ENCODE data around the gene GALNT13.

The GALNT13 gene

DNA sequence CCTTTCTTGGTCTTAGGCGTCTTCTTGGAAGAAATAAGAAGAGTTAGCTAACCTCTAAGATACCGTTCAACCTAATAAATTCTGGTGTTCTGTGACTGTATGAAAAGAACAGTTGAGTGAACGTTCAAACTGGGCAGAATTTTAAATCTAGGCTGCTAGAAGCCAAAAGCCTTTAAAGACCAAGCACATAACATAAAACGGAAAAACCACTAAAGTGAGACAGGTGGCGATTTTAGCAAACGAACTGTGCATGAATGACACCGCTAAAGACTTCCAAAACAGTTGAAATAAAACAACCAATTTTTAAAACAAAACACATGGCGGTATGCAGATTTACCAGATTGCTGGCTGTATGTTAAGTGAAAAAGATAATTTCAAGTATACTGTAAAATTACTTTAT lies 73.1 kb downstream of the GALNT13 start:
- DNase-seq (ENCODE audit: low read depth in 2 of 2) = no peak

DNA sequence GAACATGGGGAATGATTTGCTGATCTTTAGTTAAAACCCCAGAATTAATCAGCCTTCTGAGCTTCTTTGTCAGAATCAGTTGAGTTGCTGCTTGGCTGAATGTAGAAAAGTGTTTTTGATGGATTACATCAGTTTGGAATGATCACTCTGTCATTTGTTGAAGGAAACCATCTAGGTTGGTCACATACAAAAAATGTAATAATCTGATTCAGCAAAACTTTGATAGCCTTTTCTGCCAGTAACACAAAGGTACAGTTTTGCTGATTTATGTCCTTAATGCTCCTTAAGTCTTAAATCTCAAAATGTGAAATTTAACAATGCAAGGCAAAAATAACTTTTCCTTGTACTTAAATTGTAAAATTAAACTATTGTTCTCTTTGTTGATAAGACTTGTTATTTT lies 74.3 kb downstream of the GALNT13 start:
- no peak for DNase-seq (ENCODE audit: low read depth in 2 of 2)

DNA sequence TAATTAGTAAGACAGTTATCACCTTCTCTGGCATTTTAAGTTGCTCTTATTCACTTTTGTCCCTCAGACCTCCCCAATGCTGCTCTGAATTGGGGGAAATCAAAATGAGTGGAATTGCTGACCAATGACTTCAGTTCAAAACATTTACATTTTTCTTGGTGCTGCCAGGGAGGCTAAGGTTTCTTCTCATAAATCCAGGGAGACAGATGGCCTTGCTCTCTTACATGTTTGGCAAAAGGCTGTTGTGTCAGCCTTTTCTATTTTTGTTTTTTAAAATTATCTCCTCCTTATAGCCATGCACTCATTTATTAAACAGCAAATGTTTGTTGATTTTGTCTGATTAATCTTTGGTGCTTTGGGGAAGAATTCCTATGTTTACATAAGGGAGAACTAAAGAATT lies 82.0 kb downstream of the GALNT13 start:
- DNase-seq (ENCODE audit: low read depth in 2 of 2) = no peak

DNA sequence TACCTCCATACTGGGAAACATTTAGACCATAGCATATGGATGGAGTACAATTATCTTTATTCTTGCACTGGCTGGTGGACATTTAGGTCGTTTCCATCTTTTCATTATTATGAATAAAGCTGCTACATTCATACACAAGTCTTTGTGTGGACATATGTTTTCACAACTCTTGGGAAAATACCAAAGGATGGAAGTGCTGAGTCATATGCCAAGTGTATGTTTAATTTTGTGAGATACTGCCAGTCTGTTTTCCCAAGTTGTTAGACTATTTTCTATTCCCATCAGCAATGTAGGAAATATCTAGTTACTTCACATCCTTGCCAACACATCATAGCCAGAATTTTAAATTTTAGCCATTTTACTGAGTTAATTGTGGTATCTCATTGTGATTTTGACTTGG lies 91.5 kb downstream of the GALNT13 start:
- no peak for DNase-seq (ENCODE audit: low read depth in 2 of 2)

DNA sequence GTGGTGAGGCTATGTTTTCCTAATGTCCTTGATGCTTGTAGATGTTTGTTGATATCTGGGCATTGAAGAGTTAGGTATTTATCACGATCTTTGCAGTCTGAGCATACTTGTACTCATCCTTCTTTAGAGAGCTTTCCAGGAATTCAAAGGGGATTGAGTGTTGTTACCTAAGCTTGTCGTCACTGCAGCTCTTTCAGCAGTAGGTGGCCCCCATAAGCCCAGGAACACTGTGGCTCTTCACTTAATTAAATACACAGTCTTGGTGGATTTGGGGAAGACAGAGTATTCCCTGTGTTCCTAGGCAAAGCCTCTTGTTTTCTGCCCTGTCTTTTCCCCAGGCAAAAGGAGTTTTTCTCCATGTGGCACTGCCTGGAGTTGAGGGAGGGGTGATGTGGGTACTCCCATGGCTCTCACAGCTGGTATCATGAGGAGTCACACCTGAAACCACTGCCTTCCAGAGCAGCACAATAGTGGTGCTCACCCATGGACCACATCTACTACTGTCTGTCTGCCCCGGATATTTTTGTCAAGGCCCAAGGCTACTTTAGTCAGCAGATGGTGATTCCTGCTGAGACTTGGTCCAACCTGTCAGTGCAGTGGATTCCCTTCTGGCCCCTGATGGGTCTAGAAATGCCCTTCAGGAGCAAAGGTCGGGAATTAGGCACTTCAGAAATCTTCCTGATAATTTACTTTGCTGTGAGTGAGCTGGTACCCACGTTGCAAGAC lies 95.7 kb downstream of the GALNT13 start:
- DNase-seq (ENCODE audit: low read depth in 2 of 2) = no peak

DNA sequence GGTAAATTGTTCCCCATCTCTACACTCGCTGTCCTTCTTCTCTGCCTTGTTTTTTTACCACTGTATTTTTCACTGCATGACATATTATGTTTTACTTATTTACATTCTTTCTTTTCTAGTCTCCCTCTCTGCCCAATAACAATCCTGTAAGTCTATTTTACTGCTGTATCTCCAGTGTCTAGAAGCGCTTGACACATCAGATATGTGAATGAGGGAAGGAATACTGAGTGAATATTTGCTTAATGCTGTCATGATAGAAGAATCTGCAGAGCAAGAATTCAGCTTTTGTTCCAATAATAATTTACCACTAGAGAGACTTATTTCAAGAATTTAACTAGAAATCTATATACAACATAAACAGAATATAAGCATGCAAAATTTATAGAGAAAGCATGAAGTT lies 99.5 kb downstream of the GALNT13 start:
- DNase-seq (ENCODE audit: low read depth in 2 of 2) = no peak

DNA sequence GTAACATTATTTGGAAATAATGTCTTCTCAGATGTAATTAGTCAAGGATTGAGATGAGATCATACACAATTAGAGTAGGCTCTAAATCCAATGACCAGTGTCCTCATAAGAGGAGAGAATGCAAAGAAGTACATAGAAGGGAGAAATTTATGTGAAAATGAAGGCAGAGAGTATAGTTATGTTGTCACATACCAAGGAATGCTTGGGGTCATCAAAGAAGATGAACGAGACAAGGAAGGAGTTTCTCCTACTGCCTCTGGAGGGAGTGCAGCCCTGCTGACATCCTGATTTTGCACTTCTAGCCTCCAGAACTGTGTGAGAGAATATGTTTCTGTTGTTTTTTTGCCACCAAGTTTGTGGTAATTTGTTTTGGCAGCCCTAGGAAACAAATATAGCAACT lies 100.1 kb downstream of the GALNT13 start:
- no peak for DNase-seq (ENCODE audit: low read depth in 2 of 2)

DNA sequence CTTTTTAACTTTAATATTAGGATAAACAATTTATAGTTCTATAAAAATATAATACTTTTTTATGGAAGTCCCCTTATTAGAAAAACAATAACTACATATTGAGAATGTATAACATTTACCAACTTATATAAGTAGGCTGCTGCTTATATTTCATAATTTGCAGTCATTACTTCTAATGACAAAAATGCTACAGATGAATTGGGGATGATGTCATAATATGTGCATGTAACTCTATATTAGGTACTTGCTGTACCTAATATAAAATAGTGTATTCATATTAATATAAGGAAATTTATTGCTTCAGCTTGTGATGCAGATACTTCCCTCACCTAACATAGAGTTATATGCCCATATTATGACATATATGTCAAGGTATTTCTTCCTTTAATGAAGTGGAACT lies 100.7 kb downstream of the GALNT13 start:
- DNase-seq (ENCODE audit: low read depth in 2 of 2) = no peak

DNA sequence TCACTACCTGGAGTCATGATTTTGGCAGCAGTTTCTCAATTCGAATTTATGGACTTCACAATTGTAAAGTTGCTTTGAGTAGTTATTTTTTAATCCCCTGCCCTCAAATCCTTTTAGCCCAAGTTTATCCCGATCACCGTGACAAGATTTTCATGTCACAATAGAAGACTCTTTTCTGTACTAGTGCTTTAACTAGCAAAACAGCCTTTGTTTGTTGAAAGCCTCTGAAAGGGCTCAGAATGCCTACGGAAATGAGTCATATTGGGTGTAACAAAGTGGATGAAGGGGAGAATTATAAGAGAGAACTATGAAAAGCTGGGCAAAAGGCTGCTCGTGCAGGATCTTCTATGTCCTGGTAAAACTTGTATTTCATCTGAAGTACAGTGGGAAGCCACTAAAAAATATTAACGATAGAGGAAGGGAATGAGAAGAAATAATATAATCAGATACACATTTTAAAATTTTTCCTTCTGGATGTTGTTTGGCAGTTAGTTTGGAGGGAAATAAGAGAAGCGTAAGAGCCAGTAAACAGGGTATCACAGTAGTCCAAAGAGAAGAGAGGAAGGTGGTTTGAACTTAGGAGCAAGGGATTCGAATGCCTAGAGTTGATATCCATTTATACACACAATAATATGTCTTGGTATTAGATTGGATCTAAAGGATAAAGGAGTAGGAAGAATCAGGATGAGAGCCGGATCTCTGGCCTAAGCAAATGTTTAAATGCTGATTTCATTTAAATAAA lies 114.9 kb downstream of the GALNT13 start:
- no peak for DNase-seq (ENCODE audit: low read depth in 2 of 2)

DNA sequence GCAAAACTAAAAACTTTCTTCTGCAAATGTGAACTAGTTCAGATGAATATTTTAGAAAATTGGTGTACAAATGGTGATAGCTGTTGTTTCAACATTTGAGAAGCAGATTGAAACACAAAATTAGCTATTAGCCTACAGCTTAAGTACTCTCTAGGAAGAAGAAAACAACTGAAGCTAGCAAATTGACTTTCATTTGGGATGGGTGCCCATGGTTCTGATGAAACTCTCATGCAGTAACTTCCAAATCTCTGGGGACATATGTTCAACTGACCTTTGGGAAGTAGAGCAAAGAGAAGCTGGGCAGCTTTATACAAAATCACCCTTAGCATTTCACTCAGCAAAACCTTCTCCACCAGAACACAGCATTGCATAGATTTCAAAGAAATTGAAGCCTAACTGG lies 119.0 kb downstream of the GALNT13 start:
- no peak for DNase-seq (ENCODE audit: low read depth in 2 of 2)

DNA sequence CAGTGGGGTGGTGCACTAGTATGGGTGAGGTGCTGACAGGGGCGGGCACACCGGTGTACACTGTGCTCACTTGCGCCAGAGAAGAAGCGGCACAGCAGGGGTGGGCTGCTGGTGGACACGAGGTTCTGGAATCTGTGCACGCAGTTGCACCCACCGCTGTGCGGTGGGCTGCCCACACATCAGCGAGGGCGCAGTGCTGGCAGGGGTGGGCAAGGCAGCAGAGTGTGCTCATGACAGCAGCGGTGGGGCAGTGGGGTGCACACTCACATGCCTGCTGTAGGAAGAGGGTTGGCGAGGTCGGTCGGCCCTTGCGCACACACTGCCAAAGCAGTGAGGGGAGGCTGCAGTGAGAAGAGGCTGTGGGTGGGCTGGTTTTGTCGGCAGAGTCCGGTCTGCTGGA lies 141.8 kb downstream of the GALNT13 start:
- DNase-seq (ENCODE audit: low read depth in 2 of 2) = no peak

DNA sequence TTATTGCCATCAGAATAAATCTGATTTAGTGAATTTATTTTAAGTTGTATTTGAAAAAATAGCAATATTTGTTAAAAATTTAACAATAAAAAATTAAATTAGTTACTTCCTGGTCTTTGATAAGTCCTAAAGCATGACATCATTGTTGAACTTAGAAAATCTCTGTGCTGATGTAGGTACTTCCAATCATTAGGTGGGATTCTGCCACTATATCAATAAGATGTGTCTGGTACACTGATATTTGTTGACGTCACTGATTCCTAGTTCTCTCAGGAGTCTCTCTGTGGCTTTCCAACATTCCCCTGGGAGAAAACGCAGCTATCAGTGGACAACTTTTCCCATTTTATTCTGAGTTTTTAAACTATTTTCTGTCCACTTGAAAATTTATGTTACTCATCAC lies 143.5 kb downstream of the GALNT13 start:
- no peak for DNase-seq (ENCODE audit: low read depth in 2 of 2)

DNA sequence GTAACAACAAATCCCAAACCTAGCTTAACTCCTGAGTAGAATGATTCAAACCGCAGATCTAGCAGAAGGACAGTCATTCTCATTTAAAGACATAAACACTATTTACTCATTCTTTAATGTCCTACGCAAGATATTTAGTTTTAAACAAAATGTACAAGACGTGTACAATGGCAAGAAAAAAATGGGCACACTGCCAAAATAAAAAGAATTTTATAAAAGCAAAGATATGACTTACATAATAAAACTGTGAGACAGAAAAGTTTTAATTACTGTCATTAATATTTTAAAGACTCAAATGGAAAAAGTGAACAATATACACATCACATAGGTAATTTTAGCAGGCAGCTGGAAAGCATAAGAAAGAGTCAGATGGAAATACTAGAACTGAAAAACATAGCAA lies 157.8 kb downstream of the GALNT13 start:
- DNase-seq (ENCODE audit: low read depth in 2 of 2) = no peak

DNA sequence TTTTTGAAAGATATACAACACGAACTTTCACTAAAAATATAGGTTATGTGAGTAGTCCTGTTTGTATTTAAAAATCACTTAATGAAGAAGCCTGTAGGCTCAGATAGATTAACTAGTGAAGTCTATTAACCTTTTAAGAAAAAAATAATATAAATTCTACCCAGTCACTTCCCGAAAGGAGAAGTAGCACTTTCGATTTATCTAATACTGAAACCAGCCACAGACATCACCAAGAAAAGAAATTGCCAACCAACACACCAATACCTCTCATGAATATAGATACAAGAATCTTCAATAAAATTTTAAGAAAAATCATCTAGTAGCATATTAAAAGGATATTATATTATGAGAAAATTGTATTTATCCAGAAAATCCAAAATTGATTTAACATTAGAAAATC lies 160.5 kb downstream of the GALNT13 start:
- no peak for DNase-seq (ENCODE audit: low read depth in 2 of 2)

DNA sequence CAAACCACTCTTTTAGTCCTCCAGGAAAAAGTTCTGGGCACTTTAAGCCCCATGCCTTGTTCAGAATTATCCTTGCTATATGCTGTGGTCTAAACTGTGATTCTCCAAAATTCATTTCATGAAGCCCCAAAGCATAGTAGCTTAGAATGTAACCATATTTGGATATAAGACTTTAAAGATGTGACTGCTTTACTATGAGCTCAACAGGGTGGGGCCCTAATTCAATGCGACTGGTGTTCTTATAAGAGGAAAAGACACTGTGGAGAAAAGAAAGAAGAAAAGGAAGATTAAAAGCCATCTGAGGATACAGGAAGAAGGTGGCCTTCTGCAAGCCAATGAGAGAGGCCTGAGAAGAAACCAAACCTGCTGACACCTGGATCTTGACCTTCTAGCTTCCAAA lies 174.8 kb downstream of the GALNT13 start:
- DNase-seq (ENCODE audit: low read depth in 2 of 2) = no peak

DNA sequence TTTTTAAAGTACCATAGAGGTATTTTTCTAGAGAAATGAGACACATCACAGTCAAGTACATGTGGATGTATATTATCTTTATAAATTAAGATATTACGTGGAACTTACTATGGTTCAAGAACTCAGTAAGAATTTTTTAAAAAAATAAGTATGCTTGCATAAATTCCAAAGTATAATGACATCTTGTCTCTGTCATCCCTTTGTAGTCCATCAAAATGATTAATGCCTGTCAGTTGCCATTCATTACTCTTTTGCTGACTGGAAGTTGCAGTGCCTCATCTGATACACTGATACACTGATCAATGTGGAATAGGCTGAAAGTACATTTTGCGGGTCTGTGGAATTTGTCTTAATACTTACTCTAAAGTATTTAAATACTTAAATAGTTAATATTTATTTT lies 177.2 kb downstream of the GALNT13 start:
- DNase-seq (ENCODE audit: low read depth in 2 of 2) = no peak

DNA sequence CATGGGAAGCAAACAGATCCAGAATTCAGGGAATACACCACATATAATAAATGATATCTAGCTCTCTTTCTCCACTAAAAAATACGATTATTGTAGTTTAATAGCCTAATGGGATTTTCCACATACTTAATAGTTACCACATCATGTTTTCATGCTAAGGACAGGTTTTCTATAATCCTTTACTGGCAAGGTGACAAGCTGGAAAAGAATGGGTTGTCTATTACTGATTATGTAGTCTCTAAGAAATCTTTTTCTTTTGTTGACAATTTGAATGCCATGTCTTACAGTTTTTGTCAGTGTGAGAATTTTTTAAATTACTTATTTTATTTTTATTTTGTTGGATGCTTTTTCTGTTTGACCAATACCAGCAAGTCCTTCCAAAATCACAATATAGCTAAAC lies 177.8 kb downstream of the GALNT13 start:
- no peak for DNase-seq (ENCODE audit: low read depth in 2 of 2)

DNA sequence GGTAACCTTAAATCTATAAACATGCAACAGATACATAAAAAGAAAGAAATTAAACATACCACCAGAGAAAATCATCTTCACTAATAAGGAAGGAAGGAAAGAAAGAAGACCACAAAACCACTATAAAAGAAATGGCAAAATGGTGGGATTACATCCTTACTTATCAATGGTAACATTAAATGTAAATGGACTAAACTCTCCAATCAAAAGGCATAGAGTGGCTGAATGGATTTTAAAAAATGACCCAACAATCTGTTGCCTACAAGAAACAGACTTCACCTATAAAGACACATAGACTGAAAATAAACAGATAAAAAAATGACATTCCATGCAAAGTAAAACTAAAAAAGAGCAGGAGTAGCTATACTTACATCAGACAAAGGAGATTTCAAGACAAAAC lies 195.4 kb downstream of the GALNT13 start:
- no peak for DNase-seq (ENCODE audit: low read depth in 2 of 2)

DNA sequence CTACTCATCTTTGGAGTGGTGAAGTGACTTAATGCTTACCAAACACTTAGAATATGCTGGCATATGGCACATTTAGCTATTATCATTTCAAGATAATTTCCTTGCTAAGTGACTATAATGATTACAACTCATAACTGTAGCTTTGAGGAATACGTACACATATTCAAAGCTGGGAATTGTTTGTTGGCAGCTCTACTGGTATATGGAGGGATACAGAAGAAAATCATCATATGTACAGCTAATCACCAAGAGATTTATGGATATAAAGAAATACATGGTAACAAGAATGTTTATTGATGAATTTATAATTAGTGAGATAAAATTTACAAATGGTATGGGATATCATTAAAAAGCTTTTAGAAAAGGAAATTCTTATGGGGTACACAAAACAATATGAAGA lies 207.2 kb downstream of the GALNT13 start:
- DNase-seq (ENCODE audit: low read depth in 2 of 2) = no peak

DNA sequence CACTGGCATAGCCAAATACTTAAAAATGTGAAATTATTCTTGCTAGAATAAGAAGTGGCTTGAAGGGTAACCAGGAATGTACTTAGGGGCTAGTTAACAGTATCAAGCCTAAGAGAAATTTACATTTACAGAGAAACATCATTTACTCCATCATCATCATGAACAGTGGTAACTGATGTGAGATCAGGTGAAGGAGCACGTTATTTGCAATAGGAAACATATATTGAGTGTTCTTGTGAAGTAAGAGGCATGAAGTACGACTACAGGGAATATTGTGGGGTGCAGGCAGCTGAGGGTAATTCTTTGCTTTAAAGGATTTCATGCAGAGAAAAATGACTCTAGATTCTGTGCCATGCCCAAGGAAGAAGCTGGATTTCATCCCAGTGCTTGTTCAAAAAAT lies 220.8 kb downstream of the GALNT13 start:
- no peak for DNase-seq (ENCODE audit: low read depth in 2 of 2)

DNA sequence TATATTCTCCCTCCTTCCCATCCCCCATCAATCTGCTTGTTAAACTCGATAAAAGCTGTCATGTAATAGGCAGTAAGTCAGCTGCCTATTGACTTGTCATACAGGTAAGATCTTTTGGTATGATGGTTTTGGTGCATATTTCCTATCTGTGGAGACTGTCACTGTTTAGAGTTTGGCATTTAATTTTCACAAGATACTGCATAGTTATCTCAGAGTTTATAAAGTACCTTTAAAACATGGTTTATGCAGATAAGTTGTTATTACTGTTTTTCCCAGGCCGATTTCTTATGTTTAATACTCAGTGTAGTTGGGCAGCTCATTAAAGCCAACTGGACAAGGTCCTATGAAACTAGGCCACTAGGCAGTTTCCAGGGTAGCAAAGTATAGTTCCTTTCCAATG lies 222.1 kb downstream of the GALNT13 start:
- no peak for DNase-seq (ENCODE audit: low read depth in 2 of 2)

DNA sequence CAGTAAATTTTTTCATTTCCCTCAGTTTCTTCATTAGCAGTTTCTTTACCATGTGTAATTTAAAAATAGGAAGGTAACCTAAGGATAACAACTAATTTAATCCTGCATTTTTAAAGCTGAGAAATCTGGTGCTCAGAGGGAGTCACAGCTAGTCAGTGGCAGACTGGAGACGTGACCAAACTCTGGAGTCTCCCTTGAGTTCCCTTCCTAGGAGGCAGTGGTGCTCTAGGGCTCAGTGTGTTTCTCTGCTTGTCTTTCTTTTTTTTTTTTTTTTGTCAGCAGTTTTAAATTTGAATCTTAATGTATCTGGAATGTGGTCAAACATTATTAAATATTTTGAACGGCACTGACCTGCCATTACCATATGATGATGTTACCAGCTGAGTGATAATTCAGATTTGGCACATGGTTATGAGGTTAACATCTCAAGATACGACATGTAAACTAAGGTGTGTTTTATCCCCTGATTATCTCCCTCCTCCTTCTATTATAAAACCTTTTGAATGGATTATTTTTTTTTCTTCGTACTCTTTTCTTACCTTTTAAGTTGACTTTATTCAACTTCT lies 226.2 kb downstream of the GALNT13 start:
- DNase-seq (ENCODE audit: low read depth in 2 of 2) = no peak

DNA sequence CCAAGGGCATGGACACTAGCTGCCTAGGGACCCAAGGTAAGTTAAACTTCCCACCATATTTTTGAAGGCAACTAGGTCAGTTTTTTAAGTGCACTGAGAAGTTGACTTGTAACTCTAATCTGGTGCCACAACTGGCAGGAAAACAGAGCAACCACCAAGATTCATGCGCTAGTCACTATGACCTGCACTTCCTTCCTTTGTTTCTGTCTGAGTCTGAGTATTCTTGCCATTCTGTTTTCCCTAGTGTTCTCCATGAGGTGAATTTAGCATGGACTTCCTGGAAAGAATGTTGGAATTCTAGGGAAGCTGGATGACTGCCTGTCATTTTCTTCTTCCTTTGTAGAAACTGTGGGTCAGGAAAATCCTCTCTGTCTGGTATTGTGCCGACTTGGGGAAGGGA lies 249.0 kb downstream of the GALNT13 start:
- DNase-seq (ENCODE audit: low read depth in 2 of 2) = no peak

Data from stimulated activated CD8-positive, alpha-beta memory T cell treated with anti-CD3 and anti-CD28 coated beads, Interleukin-7, amount 100 ng/mL, for 1 hour (primary cell).